OCI-LY1 (cell line): ENCODE results near the gene PYGO2.

Source experiments
- CTCF ChIP-seq: fragments of 200-600 bp; sonication (generic), shearing (Covaris generic); IDR thresholded peaks from 2 replicates; pipeline ENCODE4 v1.5.1; 2017; ENCODE audit warnings: mild to moderate bottlenecking, antibody characterized with exemption, low read length, moderate library complexity, mixed read lengths
- EZH2 ChIP-seq: fragments of 200-600 bp; sonication (generic), shearing (Covaris generic); IDR thresholded peaks from 2 replicates; pipeline ENCODE4 v1.8.0; 2017; ENCODE audit warnings: borderline replicate concordance, mixed run types, mild to moderate bottlenecking, antibody characterized with exemption, low read length, moderate library complexity, mixed read lengths

GRCh38 chr1:154934358-154934948 is 27.1 kb downstream of the PYGO2 start:
- TF ChIP-seq CTCF (no peak), EZH2 (no peak)
